SK-N-SH treated with all-trans-retinoic acid at 6 μM for 48 hours (cell line): ENCODE results near the gene PTDSS2.

Source experiments
- GLIS3 ChIP-seq: fragments of 250-450 bp; sonication (Bioruptor Pico); IDR thresholded peaks from 2 replicates; pipeline ENCODE4 v1.5.0; 2020; ENCODE audit warnings: mild to moderate bottlenecking, moderate library complexity
- OSR1 ChIP-seq: fragments of 250-450 bp; sonication (Bioruptor Pico); IDR thresholded peaks from 2 replicates; pipeline ENCODE4 v1.8.0; 2022; ENCODE audit warnings: moderate library complexity, mild to moderate bottlenecking, inconsistent platforms
- PPARA ChIP-seq: fragments of 250-450 bp; sonication (Bioruptor Pico); IDR thresholded peaks from 2 replicates; pipeline ENCODE4 v1.5.0; 2020; ENCODE audit warnings: mild to moderate bottlenecking, borderline replicate concordance
- ZC3H10 ChIP-seq: fragments of 250-450 bp; sonication (Bioruptor Pico); IDR thresholded peaks from 2 replicates; pipeline ENCODE4 v1.5.1; 2021; ENCODE audit warnings: mild to moderate bottlenecking, moderate library complexity
- ZNF8 ChIP-seq: fragments of 450-650 bp; formaldehyde crosslinking; IDR thresholded peaks from 2 replicates; pipeline ENCODE4 v1.5.0; 2020; ENCODE audit warnings: mild to moderate bottlenecking, moderate library complexity
- TF ChIP-seq, protein P1 (sequence below): fragments of 250-450 bp; sonication (Bioruptor Pico); IDR thresholded peaks from 2 replicates; pipeline ENCODE4 v1.8.0; 2020; ENCODE audit warnings: mild to moderate bottlenecking, moderate library complexity, borderline replicate concordance
- TF ChIP-seq, protein P2 (sequence below): fragments of 250-450 bp; sonication (Bioruptor Pico); IDR thresholded peaks from 2 replicates; pipeline ENCODE4 v1.8.0; 2021; ENCODE audit warnings: low read depth, mild to moderate bottlenecking, moderate library complexity, borderline replicate concordance
- TF ChIP-seq, protein P3 (sequence below): fragments of 250-450 bp; sonication (Bioruptor Pico); IDR thresholded peaks from 2 replicates; pipeline ENCODE4 v1.5.0; 2020; ENCODE audit warnings: mild to moderate bottlenecking, moderate library complexity

DNA sequence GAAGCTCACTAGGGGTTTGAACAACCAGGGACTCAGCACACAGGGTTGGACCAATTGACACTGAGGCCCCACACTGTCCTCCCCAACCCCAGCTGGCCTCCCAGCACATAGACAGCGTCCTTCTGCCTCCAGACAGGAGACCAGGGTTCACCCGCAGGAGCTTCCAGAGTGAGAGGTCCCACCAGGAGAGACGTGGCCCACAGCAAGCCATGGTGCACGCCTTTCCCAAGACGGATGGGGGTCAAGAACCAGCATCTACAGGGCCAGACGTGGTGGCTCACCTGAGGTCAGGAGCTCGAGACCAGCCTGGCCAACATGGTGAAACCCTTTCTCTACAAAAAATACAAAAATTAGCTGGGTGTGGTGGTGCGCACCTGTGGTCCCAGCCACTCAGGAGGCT is 23.2 kb upstream of the PTDSS2 start:
- TF ChIP-seq ZC3H10 (CRISPR knock-in tag) = no peak
- no peak for TF ChIP-seq PPARA (CRISPR knock-in tag)
- TF ChIP-seq, protein P1, sequence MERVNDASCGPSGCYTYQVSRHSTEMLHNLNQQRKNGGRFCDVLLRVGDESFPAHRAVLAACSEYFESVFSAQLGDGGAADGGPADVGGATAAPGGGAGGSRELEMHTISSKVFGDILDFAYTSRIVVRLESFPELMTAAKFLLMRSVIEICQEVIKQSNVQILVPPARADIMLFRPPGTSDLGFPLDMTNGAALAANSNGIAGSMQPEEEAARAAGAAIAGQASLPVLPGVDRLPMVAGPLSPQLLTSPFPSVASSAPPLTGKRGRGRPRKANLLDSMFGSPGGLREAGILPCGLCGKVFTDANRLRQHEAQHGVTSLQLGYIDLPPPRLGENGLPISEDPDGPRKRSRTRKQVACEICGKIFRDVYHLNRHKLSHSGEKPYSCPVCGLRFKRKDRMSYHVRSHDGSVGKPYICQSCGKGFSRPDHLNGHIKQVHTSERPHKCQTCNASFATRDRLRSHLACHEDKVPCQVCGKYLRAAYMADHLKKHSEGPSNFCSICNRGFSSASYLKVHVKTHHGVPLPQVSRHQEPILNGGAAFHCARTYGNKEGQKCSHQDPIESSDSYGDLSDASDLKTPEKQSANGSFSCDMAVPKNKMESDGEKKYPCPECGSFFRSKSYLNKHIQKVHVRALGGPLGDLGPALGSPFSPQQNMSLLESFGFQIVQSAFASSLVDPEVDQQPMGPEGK (CRISPR knock-in tag) = no peak
- TF ChIP-seq GLIS3 = no peak
- TF ChIP-seq OSR1 (CRISPR knock-in tag) = no peak
- TF ChIP-seq, protein P2, sequence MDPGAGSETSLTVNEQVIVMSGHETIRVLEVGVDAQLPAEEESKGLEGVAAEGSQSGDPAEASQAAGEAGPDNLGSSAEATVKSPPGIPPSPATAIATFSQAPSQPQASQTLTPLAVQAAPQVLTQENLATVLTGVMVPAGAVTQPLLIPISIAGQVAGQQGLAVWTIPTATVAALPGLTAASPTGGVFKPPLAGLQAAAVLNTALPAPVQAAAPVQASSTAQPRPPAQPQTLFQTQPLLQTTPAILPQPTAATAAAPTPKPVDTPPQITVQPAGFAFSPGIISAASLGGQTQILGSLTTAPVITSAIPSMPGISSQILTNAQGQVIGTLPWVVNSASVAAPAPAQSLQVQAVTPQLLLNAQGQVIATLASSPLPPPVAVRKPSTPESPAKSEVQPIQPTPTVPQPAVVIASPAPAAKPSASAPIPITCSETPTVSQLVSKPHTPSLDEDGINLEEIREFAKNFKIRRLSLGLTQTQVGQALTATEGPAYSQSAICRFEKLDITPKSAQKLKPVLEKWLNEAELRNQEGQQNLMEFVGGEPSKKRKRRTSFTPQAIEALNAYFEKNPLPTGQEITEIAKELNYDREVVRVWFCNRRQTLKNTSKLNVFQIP = no peak
- TF ChIP-seq, protein P3, sequence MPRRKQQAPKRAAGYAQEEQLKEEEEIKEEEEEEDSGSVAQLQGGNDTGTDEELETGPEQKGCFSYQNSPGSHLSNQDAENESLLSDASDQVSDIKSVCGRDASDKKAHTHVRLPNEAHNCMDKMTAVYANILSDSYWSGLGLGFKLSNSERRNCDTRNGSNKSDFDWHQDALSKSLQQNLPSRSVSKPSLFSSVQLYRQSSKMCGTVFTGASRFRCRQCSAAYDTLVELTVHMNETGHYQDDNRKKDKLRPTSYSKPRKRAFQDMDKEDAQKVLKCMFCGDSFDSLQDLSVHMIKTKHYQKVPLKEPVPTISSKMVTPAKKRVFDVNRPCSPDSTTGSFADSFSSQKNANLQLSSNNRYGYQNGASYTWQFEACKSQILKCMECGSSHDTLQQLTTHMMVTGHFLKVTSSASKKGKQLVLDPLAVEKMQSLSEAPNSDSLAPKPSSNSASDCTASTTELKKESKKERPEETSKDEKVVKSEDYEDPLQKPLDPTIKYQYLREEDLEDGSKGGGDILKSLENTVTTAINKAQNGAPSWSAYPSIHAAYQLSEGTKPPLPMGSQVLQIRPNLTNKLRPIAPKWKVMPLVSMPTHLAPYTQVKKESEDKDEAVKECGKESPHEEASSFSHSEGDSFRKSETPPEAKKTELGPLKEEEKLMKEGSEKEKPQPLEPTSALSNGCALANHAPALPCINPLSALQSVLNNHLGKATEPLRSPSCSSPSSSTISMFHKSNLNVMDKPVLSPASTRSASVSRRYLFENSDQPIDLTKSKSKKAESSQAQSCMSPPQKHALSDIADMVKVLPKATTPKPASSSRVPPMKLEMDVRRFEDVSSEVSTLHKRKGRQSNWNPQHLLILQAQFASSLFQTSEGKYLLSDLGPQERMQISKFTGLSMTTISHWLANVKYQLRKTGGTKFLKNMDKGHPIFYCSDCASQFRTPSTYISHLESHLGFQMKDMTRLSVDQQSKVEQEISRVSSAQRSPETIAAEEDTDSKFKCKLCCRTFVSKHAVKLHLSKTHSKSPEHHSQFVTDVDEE (CRISPR knock-in tag) = no peak
- no peak for TF ChIP-seq ZNF8 (CRISPR knock-in tag)
